Activated CD4-positive, alpha-beta T cell treated with anti-CD3 and anti-CD28 coated beads, Interleukin-2, amount 50 U/mL, for 24 hours (primary cell): ENCODE results near the gene C12orf42.

Experiments used
- DNase-seq, 2 donors: peaks; one replicate each; pipeline ENCODE4 v3.0.0-alpha.2; 2020; ENCODE audit warnings: low read depth in 1 of 2, low spot score in 1 of 2

C12orf42 gene

DNA sequence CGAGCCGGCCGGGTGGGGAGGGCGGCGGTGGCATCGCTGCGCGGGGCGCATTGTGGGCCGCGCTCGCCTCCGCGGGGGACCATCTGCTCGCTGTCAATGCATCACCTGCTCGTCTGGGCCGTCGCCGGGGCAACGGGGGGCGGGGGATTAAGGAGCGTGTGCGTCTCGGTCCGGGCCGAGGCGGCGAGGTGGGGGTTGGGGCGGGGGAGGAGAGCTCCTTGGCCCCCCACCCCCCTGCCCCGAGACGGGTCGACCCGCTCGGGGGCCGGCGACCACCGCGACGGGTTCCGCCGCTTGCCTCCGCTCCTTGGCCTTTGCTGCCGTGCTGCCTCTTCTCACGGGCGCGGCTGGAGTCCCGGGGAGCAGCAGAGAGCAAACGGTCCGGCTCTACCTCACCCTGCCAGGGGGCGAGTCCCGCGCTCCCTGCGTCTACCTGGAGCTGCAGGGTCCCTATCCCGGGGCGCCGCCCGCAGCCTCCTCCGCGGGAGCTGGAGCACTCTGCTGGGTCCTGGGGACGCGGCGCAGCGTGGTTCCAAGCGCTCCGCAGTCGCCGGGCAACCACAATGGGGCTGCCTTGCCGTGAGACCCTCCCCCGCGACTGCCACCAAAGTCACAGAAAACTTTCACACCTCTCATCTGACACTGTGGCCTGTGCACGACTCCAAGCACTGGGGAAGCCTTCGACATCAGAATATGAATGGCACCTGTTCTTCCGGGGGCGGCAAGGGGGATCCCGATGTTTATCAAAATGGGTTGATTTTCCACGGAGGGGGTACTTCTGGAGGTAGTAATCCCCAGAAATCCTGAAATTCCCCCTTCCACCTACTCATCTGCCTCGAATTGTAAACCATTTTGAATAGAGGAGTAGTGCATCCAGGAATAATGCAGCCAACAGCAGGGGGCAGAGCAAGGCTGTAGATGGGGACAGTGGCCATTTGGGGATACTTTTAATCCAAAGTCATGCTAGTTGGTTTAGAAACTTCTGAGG lies at the start of gene C12orf42:
C12orf42 (minus strand) TSS at position 500 of the 988 bp plus-strand sequence. CDS start 17,542 bp downstream, outside the sequence.
- peak in 1 of 2 donors; percentile 19 for DNase-seq

DNA sequence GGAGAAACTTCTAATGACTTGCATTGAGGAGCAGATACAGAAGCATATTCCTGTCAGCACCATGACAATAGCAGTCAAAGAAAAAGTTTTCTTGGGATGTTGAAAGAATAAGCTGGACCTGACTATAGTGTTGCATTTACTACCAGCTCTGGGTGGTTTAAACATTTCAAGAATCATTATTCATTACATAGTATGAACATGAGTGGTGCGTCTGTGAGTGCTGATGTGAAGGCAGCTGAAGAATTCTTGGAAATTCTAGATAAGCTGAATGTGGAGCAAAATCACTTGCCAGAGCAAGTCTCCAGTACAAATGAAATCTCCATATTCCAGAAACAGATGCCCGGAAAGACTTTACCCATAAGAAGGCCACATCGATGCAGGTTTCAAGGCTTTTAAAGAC lies 46.3 kb upstream of the C12orf42 start:
- no peak for DNase-seq

DNA sequence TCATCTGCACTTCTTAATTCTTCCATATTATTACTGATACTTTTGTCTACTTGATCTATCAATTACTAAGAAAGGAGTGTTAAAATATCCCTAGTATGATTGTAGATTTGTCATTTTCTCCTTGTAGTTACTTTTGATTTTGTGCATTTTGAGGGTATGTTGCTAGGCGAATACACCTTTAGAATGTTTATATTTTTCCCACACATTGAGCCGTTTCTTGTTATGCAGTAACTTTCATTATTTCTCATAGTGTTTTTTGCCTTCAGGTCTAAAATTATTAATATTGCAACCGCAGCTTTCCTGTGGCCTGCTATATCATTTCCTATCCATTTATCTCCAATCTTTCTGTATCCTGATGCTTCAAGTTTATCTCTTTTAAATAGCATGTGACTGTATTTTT lies 44.6 kb upstream of the C12orf42 start:
- no peak for DNase-seq

DNA sequence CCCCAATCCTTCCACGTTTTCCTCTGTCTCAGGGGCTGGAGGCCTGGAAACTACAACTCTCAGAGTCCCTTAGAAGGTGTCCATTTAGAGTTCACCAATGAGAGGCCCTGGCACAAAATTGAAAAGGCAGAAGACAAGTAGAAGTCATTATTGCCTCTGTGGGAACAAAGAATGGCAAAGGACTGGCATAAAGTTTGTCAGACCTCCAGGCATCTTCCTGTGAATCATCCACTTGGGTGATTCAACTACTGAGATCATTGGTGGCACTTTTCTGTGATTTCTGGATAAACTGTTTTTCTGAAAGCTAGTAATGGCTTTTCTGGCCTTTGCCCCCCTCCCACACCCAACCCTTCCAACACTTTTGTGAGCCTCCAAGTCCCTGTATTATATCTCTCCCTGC lies 42.6 kb upstream of the C12orf42 start:
- no peak for DNase-seq

DNA sequence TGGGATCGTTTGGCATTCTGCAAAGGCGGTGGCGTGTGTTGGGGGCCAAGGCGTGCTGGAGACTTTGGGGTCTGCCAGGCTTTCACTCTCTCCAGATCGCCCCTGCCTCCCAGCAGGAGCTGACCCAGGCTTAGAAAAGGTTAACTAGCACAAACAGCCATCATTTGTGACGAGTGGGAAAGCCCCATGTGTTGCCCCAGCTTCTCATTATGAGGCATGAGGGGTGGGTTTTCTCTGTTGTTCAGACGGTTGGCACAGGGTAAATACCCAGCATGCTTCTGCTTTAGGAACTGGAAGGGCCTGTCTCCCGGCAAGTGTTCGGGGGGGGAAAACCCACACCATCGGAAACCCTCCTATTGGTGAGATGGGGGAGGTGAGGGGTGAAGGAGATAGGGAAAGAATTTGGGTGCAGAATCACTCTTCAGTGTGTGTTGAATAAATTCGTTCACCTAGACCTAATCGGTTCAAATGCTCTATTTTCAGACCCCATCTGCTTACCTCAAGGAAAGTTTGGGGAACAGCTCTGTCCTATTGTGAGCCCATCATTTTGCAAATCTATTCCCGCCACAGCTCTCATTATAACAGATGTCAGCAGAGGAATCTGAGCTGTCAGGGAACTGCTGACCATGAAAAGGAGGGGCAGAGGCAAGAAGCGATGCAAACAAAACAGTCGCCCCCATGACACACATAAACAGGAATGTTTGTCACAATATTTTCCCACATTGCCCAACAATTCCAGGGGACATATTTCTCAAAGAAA lies 34.7 kb upstream of the C12orf42 start:
- no peak for DNase-seq

DNA sequence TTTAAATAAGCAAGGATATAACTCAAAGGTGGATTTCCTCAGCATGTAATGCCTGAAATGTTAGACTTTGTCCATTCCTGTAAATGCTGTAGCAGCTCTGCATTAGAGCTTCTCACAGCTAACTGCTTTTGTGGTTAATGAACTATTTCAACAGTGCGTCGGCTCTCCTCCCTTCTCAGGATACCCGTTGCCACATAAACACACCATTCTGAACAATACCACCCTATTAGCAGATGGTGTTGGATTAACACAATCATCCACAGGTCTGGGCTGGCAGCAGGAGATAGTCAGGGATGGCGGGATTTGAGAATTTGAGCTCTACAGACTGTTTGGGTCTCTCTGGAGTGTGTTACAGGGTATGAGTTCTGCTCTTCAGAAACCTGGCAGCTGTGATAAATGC lies 33.5 kb upstream of the C12orf42 start:
- no peak for DNase-seq

DNA sequence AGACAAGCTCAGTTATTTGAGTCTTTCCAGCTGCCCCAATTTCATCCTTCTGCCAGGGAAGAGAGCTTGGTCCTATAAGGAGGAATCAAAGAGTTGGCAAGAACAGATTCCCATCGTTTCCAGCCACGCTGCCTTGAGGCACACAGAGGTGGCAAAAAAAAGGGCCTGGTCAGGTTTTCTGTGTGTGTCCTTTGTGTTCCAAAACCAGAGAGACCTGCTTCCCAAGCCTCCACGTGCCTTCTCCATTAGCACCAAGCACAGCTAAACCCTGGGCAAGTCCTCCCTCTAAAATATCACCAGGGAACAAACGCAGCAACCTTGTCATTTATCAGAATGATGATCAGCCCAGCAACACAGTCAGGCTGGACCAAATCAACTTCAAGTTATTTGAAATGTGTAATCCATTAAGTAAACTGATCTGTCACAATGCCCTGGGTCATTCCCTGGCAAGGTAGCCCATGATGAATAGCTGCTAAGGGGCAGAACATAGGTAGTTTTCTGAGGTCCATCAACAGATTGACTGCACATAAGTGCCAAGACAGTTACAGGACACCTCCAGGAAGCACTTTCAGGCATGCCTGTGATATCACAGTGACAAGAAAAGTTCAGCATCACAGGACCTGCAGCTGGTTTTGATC lies 28.6 kb upstream of the C12orf42 start:
- DNase-seq: no peak

DNA sequence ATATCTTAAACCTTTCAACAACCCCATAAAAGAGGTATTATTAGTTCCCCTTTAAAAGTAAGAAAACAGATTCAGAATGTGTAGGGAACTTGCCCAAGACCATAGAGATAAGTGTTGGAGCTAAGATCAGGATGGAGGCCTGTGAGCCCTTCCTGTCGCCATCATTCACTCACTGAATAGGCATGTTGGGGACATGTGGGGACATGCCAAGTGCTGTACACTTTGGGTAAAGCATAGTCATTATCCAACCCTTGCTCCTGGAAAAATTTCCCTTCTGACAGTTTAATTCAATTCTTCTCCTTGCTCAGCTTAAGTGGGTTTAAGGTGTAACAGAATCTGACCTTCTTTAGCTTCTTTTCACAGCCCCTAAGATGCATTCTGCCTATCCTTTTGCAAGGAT lies 28.0 kb upstream of the C12orf42 start:
- no peak for DNase-seq

DNA sequence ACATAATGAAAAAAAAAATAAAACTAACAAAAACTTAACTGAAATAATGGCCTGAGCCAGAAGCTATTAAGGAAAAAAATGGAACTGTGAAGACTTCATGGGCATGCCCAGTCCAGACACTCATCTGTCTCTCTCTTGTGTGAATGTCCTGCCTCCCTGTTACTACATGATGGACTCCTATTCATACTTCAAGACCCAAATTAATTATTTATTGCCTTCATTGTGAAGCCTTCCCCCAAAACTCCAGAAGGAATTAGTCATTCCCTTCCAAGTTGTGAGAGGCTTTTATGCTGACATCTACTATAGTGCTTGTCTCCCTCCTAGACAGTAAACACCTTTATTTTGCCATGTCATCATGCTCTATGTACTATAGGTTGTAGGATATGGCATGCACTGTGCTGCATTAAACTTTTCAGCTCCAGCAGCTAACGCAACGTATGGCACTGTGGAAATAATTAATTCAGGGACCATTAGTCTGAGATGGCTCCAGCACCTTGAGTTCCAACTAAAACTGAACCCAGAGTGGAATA lies 25.0 kb upstream of the C12orf42 start:
- no peak for DNase-seq

DNA sequence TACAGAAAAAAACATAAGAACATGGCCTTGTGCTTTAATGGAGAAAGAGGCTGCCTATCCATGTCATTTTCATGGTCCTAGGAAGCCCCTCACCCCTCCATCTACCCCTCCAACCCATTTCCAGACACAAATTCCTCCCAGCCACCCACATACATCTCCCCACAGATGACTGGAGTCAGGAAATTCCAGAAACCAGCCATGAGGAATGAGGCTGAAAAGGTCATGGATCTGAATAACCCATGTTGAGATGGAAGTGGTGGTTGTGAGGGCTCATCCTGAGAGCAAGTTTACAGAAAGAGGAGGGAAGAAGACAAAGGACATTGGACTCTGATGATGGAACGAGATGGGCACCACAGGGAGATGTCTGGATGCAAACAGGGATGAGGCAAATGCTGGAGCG lies 23.9 kb upstream of the C12orf42 start:
- no peak for DNase-seq

DNA sequence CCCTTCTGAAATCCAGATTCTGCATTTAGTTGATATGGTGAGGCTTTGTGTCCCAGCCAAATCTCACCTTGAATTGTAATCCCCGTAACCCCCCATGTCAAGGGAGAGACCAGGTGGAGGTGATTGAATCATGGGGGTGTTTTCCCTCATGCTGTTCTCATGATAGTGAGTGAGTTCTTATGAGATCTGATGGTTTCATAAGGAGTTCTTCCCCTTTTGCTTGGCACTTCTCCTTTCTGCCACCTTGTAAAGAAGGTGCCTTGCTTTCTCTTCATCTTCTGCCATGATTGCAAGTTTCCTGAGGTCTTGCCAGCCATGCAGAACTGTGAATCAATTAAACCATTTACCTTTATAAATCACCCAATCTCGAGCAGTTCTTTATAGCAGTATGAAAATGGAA lies 23.1 kb upstream of the C12orf42 start:
- no peak for DNase-seq

DNA sequence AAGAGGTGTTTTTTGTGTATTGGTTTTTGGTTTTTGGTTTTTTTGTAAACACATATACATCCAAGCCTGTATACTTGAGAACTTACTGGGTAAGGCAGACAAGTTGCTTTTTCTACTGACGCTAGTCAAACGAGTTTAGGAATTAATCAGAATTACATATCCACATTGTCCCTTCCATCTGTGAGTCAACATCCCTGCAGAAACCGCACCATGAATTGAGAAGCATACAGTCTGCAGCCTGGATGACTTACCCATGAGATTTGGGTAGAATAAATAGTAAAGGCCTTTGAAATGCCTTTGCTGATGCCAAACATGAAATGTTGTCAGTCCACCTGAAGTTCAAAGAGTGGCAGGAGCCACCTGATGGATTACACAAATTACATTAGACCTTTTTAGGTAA lies 21.4 kb upstream of the C12orf42 start:
- DNase-seq: no peak

DNA sequence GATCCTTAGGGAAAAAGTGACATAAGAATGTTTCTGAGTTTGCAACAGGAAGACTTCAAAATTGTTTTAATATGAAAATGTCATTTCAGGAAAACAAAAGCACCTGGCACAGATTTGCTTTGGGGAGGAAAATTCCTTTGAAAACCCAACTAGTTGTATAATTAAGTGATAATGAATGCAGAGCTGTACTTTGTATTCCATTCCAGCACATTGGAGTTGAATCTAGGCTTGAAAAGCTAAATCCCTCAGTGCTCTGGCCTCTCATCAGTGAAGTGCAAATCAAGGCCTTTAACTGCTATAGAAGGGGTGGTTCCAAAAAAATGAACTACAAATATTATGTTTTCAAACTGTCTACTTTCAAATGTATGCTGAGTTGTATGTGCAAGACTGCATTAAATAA lies 19.6 kb upstream of the C12orf42 start:
- DNase-seq: no peak

DNA sequence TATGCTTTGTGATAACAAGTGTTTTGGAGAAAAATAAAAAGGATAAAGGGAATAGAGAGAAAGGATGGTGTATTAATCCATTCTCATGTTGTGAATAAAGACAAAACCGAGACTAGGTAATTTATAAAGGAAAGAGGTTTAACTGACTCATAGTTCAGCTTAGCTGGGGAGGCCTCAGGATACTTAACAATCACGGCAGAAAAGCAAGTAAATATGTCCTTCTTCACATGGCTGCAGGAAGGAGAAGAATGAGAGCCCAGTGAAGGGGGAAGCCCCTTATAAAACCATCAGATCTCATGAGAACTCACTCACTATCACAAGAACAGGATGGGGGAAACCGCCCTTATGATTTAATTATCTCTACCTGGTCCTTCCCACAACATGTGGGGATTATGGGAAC lies 18.1 kb upstream of the C12orf42 start:
- no peak for DNase-seq

DNA sequence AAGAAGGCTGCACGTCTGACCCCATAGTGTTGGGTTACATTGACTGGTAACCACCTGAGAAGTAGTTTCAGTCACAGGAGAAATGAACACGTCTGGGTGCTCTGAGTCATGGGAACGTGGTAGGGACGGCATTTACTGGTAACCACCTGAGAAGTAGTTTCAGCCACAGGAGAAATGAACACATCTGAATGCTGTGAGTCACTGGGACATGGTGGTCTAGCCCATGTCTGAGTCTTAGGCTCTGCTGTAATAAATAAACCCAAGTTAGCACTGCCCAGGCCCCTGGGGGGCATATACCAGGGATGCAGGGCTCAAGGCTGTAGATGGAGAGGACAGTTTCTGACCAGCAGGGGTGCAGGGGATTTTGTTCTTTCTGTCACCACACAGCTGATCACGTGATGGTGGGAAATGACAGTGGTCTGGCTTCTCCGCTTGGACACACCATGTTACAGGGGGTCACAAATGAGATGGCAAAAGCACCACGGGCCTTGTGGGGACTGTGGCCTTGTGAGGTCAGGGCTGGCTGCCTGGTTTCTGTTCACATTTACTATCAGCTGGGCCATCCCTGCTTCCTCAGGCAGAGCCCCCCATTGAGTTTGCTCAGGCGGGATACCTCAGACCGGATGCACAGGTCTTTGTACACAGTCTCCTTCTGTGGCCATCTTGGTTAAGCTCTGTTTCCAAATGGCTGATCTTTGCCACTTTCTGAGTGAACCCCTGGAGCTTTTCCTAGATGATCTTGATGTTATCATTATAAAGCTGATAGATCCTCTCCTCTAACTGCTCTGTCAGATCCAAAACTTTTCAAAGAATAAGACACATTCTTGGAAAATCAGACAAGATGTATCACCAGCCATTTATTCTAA lies 9.8 kb upstream of the C12orf42 start:
- peak in 1 of 2 donors; percentile 49 for DNase-seq

DNA sequence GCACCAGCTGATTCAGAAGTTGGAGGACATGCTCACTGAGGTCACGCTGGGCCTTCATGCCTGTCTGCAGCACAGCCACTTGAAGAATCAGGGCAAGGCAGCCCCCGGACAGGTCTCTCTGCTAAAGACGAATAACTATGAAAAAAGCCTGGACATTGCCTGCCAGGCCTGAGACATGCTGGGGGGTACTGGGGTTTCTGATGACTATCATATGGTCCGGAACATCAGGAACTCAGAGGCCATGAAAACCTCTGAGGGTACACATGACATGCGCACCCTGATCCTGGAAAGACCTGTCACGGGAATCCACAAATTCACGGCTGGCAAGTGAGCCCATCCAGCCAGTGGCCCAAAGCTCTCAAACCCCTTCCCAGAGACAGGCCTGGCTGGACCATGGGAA lies 8.8 kb upstream of the C12orf42 start:
- no peak for DNase-seq

DNA sequence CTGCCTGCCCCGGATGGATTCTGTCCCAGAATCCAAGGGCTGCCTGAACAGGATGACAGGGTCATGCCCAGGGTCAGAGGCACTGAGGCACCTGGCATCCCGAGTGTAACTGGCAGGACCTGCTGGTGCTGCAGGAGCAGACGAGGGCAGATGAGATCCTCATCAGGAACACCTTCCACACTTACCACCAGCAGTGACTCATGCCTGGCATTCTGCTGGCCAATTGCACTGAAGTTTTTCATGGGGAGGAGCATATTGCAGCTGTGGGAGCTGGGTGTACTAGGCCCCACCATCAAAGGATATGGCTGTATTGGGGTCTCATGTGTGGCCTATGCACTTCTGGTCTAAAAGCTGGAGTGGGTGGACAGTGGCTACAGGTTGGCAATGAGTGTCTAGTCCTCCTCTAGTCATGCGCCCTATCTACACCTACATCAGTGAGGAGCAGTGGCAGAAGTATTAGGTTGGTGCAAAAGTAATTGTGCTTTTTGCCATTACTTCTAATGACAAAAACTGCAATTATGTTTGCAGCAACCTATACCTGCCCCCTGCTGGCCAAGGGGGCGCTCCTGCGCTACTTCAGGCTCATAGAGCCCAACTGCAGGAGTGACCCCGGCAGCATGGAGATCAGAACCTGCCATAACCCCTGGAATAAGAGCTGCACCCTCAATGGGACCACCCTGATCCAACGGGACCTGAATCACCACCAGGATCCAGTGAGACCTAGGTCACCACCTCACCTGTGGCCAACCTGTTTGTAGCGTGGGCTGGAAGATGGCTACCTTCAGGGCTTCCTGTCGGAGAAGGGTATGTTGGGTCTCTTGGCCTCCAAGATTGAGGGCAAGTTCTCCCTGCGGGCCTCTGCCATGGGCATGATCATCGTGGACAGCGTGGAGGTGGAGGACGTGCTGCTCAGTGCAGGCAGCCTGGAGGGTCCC lies 8.0 kb upstream of the C12orf42 start:
- peak in 1 of 2 donors; percentile 45 for DNase-seq

DNA sequence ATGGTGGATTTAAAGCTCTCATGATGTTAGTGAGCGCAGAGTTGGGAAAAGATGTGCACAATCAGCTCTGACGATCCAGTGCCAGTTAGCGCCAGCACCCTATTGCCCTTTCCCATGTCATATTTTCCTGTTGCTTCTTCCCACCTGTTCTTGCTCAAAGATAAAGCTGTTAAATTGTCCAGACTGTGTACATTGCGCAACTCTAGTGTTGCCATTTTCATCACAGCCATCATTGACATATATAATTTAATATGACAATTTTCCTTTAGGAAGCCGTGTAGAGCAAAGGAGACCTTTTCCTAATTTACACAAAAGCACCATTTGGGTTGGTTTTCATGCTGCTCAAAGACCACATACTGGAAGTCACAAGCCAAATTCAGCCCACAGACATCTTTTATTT lies 5.7 kb upstream of the C12orf42 start:
- no peak for DNase-seq

DNA sequence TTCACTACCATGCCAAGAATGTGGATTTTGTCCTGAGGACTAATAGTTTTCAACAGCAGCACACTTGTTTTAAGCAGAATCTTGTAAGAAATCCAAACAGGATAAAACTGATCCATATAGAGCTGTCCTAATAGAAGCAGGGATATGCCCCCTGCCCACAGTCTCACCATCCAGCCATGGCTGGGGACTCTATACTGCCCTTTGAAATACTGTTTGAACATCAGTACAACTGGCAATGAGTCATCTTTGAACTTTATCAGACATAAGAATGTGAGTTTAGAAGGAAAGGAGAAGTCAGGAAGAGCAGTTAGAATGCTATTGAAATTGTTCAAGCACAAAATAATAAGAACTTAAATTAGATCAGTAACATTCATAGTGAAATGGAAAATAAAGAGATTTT lies 3.8 kb upstream of the C12orf42 start:
- no peak for DNase-seq
